Measurements from ENCODE around the gene GPBP1. TPM values are rescaled to one million over a fixed set of nuclear protein-coding genes. Genes with fewer than 3 reads are reported as not detected.
A peak's percentile ranks its signal among the peaks of the same experiment; 100 is the strongest.

The GPBP1 gene
- total and polyA plus RNA-seq, 2 experiments from 2014 or later = 105 to 109 TPM

DNA sequence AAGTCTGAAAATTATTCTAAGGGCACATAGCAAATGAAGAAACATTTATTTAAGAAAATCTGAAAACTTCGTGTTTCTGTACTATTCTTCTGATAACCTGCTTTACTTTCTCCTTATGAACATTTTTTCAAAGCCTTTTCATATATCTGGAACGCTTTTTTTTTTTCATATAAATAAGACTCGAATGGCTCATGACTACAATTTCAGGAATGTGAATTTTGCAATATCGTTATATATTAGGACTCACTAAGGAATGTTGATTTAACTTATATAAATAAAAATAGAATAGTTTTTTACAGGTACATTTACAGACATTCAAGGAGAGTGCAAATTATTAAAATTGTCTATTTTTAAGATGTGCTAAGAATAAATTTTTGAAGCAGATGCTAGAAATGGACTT is 42.9 kb downstream of the GPBP1 start:
- peaks cover 56% of the 10 kb centered on the region for H4K20me1 ChIP-seq (replicated peaks; ENCODE audit: insufficient read depth)
- no peak overlapping the region for H2AFZ ChIP-seq
- no peak overlapping the region for H3K27ac ChIP-seq (ENCODE audit: low read depth)
- peaks cover 100% of the 10 kb centered on the region for H3K79me2 ChIP-seq (replicated peaks; ENCODE audit: insufficient read depth)
- Mint-ChIP-seq H3K27me3 (ENCODE audit: insufficient read depth, low read depth, poor library complexity) (peaks cover 5% of the 10 kb centered on the region), H3K27ac (no peak overlapping the region), H3K9me3 (no peaks in the 10 kb centered on the region), H3K4me1 (peaks cover 11% of the 10 kb centered on the region; the same call in 2 of the 3 replicates), H3K36me3 (ENCODE audit: low read depth) (peaks cover 42% of the 10 kb centered on the region), H3K4me3 (no peak overlapping the region)
- DNase-seq (ENCODE audit: low spot score) = no peak
- no peak for ATAC-seq
- H3K9me2 ChIP-seq (ENCODE audit: insufficient read depth) = no peaks in the 10 kb centered on the region
- no peaks in the 10 kb centered on the region for H3F3A ChIP-seq (replicated peaks; ENCODE audit: low read depth)
- H3K4me2 ChIP-seq = no peak overlapping the region
- H3K4me3 ChIP-seq = no peak overlapping the region
- no peaks in the 10 kb centered on the region for H3K27me3 ChIP-seq (ENCODE audit: insufficient read depth)
- H3K36me3 ChIP-seq (ENCODE audit: insufficient read depth) = peaks cover 13% of the 10 kb centered on the region
- TF ChIP-seq STAT1 (IDR thresholded peaks at IDR 0.05; ENCODE audit: unreplicated experiment) (no peak), CREB1 (CRISPR knock-in tag; IDR thresholded peaks at IDR 0.05; ENCODE audit: low read depth) (no peak), ZNF114 (CRISPR knock-in tag; IDR thresholded peaks at IDR 0.05) (no peak), ZNF331 (CRISPR knock-in tag; IDR thresholded peaks at IDR 0.05; ENCODE audit: low read depth) (no peak), EZH2phosphoT487 (IDR thresholded peaks at IDR 0.05; ENCODE audit: unreplicated experiment) (no peak)
- TF ChIP-seq, protein P1, sequence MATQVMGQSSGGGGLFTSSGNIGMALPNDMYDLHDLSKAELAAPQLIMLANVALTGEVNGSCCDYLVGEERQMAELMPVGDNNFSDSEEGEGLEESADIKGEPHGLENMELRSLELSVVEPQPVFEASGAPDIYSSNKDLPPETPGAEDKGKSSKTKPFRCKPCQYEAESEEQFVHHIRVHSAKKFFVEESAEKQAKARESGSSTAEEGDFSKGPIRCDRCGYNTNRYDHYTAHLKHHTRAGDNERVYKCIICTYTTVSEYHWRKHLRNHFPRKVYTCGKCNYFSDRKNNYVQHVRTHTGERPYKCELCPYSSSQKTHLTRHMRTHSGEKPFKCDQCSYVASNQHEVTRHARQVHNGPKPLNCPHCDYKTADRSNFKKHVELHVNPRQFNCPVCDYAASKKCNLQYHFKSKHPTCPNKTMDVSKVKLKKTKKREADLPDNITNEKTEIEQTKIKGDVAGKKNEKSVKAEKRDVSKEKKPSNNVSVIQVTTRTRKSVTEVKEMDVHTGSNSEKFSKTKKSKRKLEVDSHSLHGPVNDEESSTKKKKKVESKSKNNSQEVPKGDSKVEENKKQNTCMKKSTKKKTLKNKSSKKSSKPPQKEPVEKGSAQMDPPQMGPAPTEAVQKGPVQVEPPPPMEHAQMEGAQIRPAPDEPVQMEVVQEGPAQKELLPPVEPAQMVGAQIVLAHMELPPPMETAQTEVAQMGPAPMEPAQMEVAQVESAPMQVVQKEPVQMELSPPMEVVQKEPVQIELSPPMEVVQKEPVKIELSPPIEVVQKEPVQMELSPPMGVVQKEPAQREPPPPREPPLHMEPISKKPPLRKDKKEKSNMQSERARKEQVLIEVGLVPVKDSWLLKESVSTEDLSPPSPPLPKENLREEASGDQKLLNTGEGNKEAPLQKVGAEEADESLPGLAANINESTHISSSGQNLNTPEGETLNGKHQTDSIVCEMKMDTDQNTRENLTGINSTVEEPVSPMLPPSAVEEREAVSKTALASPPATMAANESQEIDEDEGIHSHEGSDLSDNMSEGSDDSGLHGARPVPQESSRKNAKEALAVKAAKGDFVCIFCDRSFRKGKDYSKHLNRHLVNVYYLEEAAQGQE (IDR thresholded peaks at IDR 0.05; ENCODE audit: unreplicated experiment) = no peak
- peaks cover 6% of the 10 kb centered on the region; the same call in 1 of the 2 replicates for H3K4me1 ChIP-seq (ENCODE audit: insufficient read depth)

DNA sequence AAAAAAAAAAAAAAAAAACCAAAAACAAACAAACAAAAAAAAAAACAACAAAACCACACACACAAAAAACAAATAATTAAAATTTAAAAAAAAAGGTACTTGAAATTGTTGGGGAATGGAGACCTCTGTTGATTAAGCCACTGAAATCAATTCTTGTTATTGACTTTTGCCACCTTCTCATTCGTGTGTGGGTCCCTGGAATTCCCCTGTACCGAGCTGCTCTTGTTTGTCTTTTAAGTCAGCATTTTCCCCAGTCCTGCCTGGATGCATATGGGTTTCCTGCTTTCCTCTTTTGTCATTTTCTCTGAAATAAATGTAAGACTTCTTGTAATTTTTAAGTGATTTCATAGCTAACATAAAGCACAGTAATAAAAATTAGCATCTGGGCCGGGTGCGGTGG is 45.5 kb downstream of the GPBP1 start:
- ATAC-seq = peak; percentile 39; the same call in 2 of the 3 replicates
- H4K20me1 ChIP-seq (replicated peaks; ENCODE audit: insufficient read depth) = peaks cover 49% of the 10 kb centered on the region
- no peak overlapping the region for H3K27ac ChIP-seq (ENCODE audit: low read depth)

More for the DNA sequence above, 45.5 kb downstream of the GPBP1 start:
- no peaks in the 10 kb centered on the region for H3F3A ChIP-seq (replicated peaks; ENCODE audit: low read depth)
- no peak overlapping the region for H3K4me3 ChIP-seq
- Mint-ChIP-seq H3K4me3 (no peak overlapping the region), H3K36me3 (ENCODE audit: low read depth) (peaks cover 42% of the 10 kb centered on the region), H3K27me3 (ENCODE audit: insufficient read depth, low read depth, poor library complexity) (peaks cover 8% of the 10 kb centered on the region), H3K27ac (0 out of 2 replicates have a peak overlapping the region, but pooled peaks have one; percentile 40), H3K4me1 (peaks cover 11% of the 10 kb centered on the region; the same call in 2 of the 3 replicates), H3K9me3 (no peaks in the 10 kb centered on the region)
- H3K4me1 ChIP-seq (ENCODE audit: insufficient read depth) = peaks cover 5% of the 10 kb centered on the region; the same call in 1 of the 2 replicates
- no peak for TF ChIP-seq ZNF114 (CRISPR knock-in tag; IDR thresholded peaks at IDR 0.05)
- TF ChIP-seq, protein P2, sequence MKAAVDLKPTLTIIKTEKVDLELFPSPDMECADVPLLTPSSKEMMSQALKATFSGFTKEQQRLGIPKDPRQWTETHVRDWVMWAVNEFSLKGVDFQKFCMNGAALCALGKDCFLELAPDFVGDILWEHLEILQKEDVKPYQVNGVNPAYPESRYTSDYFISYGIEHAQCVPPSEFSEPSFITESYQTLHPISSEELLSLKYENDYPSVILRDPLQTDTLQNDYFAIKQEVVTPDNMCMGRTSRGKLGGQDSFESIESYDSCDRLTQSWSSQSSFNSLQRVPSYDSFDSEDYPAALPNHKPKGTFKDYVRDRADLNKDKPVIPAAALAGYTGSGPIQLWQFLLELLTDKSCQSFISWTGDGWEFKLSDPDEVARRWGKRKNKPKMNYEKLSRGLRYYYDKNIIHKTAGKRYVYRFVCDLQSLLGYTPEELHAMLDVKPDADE (IDR thresholded peaks at IDR 0.05) = no peak
- TF ChIP-seq JUNB (IDR thresholded peaks at IDR 0.05; ENCODE audit: unreplicated experiment) = no peak
- TF ChIP-seq EZH2phosphoT487 (IDR thresholded peaks at IDR 0.05; ENCODE audit: unreplicated experiment) = no peak
- TF ChIP-seq EZH2 (IDR thresholded peaks at IDR 0.05; ENCODE audit: low read depth, unreplicated experiment) = no peak
- TF ChIP-seq, protein P3, sequence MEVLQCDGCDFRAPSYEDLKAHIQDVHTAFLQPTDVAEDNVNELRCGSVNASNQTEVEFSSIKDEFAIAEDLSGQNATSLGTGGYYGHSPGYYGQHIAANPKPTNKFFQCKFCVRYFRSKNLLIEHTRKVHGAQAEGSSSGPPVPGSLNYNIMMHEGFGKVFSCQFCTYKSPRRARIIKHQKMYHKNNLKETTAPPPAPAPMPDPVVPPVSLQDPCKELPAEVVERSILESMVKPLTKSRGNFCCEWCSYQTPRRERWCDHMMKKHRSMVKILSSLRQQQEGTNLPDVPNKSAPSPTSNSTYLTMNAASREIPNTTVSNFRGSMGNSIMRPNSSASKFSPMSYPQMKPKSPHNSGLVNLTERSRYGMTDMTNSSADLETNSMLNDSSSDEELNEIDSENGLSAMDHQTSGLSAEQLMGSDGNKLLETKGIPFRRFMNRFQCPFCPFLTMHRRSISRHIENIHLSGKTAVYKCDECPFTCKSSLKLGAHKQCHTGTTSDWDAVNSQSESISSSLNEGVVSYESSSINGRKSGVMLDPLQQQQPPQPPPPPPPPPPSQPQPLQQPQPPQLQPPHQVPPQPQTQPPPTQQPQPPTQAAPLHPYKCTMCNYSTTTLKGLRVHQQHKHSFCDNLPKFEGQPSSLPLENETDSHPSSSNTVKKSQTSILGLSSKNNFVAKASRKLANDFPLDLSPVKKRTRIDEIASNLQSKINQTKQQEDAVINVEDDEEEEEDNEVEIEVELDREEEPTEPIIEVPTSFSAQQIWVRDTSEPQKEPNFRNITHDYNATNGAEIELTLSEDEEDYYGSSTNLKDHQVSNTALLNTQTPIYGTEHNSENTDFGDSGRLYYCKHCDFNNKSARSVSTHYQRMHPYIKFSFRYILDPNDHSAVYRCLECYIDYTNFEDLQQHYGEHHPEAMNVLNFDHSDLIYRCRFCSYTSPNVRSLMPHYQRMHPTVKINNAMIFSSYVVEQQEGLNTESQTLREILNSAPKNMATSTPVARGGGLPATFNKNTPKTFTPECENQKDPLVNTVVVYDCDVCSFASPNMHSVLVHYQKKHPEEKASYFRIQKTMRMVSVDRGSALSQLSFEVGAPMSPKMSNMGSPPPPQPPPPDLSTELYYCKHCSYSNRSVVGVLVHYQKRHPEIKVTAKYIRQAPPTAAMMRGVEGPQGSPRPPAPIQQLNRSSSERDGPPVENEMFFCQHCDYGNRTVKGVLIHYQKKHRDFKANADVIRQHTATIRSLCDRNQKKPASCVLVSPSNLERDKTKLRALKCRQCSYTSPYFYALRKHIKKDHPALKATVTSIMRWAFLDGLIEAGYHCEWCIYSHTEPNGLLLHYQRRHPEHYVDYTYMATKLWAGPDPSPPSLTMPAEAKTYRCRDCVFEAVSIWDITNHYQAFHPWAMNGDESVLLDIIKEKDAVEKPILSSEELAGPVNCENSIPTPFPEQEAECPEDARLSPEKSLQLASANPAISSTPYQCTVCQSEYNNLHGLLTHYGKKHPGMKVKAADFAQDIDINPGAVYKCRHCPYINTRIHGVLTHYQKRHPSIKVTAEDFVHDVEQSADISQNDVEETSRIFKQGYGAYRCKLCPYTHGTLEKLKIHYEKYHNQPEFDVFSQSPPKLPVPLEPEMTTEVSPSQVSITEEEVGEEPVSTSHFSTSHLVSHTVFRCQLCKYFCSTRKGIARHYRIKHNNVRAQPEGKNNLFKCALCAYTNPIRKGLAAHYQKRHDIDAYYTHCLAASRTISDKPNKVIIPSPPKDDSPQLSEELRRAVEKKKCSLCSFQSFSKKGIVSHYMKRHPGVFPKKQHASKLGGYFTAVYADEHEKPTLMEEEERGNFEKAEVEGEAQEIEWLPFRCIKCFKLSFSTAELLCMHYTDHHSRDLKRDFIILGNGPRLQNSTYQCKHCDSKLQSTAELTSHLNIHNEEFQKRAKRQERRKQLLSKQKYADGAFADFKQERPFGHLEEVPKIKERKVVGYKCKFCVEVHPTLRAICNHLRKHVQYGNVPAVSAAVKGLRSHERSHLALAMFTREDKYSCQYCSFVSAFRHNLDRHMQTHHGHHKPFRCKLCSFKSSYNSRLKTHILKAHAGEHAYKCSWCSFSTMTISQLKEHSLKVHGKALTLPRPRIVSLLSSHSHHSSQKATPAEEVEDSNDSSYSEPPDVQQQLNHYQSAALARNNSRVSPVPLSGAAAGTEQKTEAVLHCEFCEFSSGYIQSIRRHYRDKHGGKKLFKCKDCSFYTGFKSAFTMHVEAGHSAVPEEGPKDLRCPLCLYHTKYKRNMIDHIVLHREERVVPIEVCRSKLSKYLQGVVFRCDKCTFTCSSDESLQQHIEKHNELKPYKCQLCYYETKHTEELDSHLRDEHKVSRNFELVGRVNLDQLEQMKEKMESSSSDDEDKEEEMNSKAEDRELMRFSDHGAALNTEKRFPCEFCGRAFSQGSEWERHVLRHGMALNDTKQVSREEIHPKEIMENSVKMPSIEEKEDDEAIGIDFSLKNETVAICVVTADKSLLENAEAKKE (CRISPR knock-in tag; IDR thresholded peaks at IDR 0.05) = no peak
- no peak for TF ChIP-seq POLR2AphosphoS5 (IDR thresholded peaks at IDR 0.05; ENCODE audit: low read depth)
- no peak overlapping the region for H2AFZ ChIP-seq
- no peak overlapping the region for H3K4me2 ChIP-seq
- no peaks in the 10 kb centered on the region for H3K27me3 ChIP-seq (ENCODE audit: insufficient read depth)
- H3K9me2 ChIP-seq (ENCODE audit: insufficient read depth) = no peaks in the 10 kb centered on the region
- peaks cover 13% of the 10 kb centered on the region for H3K36me3 ChIP-seq (ENCODE audit: insufficient read depth)
- peaks cover 99% of the 10 kb centered on the region for H3K79me2 ChIP-seq (replicated peaks; ENCODE audit: insufficient read depth)
- peak; percentile 28 for DNase-seq (ENCODE audit: low spot score)

Data from GM23338 (cell line).